GM19025 (cell line): ENCODE measurements around the gene SLC16A12.

Experiments
- ATAC-seq: cut with Tn5 transposase; IDR thresholded peaks from one replicate; pipeline ENCODE4 v1.9.1; 2021; ENCODE audit warnings: mild to moderate bottlenecking, low read depth, moderate library complexity; ENCODE audit not compliant: unreplicated experiment

The SLC16A12 gene

DNA sequence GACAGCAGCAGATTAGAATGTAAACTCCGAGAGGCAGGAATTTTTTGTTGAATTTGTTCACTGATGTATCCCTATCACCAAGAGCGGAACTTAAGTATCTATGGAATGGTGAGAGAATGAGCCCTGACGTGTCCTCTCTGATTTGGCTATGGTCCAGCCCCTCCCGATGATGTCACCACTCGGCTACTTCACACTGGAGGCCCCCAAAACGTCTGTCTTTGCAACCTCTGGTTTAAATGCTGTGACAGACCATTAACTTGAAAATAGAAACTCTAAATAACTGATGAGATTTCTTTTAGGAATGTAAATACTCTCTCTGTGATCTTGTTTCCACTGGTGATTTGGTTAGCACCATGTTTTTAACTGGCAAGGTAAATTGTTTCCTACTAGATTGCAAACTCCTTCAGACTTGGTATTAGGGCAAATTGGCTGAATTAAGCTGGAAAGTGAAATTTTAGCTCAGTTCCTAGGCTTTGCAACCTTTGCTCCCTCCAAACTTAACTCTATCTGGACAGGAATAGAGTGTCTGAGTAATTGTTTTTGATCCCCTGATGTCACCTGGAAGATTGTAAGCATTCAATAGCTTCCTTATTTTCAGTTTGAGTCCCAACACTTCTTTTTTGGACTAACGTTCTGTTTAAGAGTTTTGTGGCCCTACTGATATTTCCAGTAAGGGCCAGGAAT, 19.1 kb downstream of the SLC16A12 start:
- no peak for ATAC-seq

DNA sequence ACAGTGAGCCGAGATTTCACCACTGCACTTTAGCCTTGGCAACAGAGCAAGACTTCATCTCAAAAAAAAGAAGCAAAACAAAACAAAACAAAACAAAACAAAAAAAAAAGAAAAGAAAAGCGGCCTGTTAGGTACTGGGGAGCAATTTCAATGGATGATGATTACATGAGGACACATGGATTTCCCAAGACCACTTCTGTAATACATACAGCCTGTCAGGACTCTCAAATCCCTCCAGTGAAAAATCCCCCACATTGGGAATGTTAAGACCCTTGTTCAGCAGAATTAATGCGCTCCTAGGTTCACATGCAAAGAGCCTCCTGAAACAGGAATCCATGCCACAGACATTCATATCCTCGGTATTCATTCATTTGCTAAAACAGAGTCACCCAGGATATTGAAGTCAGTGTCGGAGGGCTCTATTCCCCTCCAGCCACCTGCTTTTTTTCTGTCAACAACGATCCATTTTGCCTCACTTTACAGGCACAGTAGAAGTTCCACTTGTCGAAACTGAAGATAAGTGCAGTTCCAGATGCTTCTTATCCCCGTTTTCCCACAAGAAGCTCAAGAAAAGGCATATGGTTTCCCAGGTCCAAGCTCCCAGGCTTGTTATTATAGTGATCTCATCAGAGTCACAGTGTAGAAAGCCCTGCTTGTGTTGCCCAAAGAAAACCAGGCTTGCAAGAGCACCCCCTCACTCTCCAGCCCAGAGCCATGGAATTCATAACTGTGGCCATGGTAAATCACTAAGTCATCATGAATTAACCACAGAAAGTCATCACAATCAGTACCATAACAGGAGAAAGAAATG, 20.2 kb downstream of the SLC16A12 start:
- no peak for ATAC-seq

DNA sequence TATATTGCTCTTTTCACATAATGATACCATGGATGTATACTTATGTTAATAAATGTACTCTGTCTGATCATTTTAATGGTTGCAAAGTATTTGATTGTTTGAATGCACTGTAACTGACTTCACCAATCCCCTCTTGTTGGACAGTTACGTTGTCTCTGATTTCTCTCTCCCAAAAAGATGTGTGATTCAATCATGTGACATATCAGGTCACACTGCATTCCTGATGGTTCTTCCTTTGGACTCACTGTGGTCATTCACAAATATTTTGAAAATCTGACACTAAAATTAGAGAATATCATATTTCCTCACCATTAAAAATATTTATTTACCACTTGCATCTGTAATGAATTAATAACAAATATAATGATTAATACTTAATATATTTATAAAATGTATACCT, 22.2 kb downstream of the SLC16A12 start:
- ATAC-seq = no peak

DNA sequence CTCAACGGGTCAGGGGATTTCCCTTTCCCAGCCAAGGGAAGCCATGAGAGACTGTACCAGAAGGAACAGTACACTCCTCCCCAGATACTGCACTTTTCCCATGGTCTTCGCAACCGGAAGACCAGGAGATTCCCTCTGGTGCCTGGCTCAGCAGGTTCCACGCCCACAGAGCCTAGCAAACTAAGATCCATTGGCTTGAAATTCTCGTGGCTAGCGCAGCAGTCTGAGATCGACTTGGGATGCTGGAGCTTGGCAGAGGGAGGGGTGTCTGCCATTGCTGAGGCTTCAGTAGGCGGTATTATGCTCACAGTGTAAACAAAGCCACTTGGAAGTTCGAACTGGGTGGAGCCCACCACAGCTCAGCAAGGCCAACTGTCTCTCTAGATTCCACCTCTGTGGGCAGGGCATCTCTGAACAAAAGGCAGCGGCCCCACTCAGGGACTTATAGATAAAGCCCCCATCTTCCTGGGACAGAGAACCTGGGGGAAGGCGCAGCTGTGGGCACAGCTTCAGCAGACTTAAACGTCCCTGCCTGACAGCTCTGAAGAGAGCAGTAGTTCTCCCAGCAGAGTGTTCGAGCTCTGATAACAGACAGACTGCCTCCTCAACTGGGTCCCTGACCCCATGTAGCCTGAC, 29.6 kb downstream of the SLC16A12 start:
- ATAC-seq = no peak

DNA sequence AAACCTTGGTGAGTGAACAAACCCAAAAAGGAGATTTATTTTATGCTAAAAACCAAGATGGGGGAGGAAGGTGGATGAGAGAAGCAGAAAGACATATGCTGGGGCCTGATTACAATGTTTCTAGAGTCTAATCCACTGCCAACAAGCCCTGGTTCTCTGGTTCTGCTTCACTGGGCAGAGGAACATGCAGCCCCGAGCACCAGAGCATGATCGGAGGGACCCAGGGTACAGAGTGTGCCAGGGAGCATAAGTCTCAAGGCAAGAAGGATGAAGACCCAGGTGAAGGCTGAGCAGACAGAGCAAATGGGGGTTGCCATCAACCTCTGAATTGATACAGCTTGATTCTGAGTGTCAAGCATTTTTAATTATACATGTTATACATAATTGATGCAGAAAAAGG, 30.7 kb downstream of the SLC16A12 start:
- no peak for ATAC-seq

DNA sequence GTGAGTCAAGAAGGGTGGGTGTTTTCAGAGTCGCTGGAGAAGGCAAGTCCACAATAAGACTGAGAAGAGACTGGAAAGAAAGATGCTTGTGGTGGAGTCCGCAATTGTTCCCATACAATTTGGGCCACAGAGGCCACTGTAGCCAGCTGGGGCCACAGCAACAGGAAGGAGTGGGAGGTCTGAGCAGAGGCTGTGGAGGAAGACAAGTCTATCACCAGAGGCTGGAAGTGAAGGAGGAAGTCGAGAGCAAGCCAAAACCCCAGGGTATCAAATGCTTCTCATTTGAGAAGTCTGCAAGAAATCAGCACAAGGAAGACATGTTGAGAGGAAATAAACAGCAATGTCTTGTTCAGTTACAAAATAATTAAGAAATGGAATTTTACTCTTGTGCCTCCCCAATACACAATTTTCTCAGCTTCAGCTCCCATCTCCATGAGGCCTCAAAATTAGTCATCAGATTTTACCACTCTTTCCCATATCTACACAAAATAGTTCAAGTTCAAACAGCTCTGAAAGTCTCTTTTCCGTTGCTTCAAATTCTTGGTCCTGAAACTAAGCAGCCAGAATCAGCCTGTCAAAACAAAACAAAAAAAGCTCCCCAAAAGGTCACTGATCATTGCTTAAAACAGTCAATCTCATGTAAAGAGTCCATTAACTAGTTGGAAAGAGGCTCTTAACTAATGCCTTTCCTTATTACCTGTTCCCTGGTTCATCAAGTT, 31.6 kb downstream of the SLC16A12 start:
- no peak for ATAC-seq

DNA sequence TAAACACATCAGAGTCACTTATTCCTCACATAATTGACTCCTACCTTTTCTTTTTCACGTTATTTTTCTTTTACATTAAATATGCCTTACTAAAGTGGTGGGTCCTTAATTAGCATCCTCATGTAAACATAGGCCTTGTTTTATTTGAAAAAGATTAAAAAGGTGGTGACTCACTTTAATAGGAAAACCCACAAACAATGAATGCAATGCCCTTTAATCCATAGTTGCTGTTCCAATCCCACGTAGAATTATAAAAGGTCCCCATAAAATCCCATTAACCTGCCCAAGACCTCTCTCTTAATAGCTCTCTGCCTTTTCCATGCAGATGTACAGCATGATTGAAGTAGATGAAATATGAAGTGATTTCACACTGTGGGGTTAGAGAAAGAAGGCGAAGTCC, 32.2 kb downstream of the SLC16A12 start:
- ATAC-seq = no peak

DNA sequence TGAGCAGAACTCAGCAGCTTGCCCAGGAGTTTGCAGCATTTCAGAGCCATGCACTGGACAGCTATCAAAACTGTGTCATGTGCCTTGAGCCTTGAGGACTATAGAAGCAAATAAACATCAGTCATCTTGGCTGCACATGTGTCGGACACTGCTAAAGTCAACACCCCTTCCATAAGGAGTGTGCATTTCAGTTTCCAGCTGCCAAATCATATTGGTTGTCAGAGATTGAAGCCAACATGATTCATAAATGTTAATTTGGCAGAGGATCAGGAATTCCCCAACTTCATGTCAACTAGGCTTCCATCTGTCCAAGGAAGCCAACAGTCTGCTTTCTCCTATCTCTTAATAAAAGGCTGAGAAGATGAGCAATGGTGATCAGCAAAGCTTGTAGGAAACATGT, 32.8 kb downstream of the SLC16A12 start:
- no peak for ATAC-seq

DNA sequence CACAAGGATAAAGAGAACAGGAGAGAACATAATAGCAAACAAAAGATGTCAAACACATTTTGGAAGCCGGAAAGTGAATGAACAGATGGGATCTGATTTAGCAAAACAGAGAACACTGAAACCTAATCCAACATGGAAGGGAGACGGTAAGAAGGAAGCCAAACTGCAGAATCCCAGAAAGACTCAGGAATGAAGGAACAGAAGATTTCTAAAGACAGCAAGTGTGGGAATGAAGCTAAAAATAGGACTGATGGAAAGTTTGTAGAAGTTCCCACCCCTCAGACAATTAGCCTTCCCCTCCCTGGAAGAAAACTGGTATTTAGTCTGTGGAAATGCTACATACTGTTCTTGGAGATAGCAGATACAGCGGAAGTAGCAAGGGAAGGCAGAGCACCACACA, 40.8 kb downstream of the SLC16A12 start:
- no peak for ATAC-seq

DNA sequence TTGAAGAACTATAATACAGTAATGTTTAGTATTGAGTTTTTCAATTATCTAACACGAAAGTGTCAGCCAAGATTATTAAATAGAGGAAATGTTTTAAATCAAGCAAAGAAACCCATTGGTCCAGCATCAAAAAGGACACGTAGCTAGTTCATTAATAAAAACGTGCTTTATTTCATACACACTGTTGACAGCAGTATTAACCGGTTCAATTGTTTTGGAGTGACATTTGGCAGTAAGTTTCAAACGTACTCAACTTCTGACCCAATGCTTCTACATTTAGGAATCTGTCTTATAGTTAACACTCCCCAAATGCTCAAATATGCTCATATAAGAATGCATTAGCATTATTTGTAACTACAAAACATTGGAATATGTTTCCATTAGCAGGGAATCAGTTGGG, 41.3 kb downstream of the SLC16A12 start:
- ATAC-seq = no peak

DNA sequence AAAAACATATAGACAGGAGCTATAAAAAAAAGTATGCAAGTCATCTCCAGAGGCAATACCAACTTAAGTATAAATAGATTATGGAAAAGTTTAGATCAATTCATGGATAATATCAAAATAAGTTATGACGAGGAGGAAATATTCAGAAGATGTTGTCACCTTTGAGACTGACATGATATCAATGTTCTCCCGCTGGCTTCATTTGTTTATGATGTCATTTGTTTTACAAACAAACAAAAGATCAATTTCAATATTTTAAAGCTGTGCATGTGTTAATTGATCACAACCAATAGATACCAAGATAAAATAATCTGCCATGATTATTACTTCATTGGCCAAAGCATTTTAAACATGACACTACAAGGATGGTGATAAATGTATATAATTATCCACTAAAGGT, 43.5 kb downstream of the SLC16A12 start:
- ATAC-seq = no peak

DNA sequence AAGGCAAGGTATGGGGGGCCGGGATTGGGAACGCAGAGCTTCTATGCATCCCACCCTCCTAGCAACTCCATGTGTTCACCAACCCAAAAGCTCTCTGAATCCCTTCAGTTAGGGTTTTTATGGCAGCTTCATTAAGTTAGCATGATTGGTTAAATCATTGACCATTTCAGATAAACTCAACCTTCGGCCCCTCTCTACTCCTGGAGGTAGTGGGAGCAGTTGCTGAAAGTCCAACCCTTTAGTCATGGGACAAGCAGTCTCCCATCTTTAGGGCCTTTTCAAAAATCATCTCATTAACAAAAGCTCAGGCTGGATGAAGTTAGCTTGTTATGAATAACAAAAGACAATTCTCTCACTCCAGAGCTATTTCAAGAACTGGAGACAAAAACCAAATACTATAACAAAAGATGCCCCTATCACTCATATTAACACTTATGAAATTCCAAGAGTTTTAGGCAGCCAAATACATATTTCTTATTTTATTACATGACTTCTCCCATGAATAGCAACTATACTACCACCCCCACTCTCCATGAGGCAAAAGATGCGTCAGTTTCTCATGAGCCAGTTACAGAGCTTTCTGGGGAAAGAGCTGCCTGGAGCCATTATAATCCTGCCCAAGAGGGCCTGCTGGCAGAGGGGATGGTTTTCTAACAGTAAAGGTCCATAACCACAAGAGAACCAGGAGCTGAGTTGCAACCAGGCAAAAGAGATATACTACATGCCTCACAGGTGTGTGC, 44.6 kb downstream of the SLC16A12 start:
- ATAC-seq = no peak

DNA sequence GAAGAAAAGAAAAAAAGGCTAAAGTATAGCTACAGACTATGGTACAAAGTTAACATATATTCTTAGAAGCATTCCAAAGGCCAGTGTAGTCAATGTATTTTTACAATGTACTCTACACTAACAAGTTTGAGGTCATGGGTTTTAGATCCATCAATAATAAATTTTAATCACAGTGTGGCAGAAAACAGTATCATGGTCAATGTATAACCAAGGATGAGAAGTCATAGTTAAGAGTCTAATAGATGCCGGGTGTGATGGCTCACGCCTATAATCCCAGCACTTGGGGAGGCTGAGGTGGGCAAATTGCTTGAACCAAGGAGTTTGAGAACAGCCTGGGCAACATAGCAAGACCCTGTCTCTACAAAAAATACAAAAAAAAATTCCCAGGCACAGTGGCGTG, 53.1 kb downstream of the SLC16A12 start:
- ATAC-seq = no peak

DNA sequence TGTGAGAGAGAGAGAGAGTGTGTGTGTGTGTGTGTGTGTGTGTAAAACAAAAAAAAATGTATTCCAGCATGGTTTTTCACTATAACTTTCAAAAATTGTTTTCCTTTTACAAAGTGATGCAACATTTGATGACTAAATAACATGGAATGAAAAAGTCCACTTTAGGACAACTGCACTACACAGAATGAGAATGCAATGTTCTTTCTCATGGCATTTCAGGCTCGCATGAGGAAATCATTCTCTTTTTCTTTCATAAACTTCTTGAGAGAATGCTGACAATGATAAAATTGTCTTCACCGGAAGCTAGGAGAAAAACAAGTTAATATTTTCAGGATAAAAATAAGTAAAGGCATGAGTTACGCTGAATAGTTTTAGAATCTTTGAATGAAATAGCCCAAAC, 53.7 kb downstream of the SLC16A12 start:
- no peak for ATAC-seq

DNA sequence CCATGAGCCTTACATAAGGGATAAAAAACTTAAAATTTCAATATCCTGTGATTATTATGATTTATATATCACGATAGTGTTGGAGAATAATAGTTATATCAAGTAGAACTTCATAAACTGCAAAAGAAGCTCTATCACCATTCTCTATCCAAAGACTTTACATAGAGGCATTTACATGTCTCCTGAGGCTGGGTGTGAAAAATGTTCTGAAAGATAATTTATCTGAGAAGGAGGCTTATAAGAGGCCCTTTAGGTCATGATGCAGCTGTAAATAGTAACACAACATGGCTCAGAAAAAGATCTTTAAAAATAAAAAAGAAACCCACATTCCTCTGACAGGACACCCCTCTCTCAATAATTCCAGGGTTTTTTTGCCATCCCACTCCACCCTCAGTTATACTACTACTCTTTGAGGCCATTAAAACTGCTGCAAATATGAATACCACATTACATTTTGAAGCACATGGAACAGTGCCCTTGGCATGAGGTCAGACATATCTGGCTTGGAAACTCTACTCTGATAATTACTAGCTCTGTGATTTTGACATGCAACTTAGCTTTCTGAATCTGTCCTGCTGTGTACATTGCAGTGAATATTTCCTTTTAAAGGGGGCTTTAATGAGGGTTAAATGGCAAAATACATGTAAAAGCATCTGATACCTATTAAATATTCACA, 55.5 kb downstream of the SLC16A12 start:
- no peak for ATAC-seq

DNA sequence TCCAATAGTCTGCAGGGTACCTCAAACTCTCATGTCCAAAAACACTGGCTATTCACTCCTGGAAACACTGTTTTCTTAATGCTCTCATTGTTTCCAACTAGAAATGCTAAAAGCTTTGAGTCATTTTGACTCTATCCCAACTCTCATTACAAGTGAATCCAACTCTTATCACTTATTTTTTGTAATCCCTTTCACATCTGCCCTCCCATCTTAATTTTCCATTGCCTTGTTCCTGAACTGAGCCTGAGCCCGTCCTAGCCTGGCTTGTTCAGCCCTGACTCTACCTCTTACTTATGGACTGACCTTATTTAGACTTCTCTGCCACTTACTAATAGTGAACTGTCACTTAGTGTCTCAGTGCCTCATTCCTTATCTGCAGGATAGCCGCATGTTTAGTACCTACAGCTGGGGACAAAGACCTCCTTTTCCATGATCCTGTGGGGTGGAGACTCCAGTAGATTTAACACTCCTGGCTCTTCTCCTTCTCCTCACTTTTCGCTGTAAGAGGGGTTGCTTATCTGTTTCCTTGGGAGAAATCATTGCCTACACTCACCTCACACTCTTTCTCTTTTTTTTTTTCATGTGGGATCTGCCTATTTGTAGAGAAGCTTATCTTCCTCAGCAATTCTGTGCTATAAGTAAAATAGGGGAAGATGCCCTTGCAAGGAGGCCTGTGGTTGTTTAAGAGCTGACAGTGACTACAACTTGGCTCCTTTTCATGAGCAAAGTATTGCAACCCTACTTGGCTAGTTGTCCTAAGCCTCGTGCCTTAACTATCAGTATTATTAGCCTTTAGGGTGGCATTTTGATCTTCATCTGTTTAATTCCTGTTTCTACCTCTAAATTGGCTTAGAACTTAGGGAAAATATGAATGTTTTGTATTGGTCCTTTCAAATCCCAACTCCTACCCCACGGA, 56.4 kb downstream of the SLC16A12 start:
- ATAC-seq = no peak

DNA sequence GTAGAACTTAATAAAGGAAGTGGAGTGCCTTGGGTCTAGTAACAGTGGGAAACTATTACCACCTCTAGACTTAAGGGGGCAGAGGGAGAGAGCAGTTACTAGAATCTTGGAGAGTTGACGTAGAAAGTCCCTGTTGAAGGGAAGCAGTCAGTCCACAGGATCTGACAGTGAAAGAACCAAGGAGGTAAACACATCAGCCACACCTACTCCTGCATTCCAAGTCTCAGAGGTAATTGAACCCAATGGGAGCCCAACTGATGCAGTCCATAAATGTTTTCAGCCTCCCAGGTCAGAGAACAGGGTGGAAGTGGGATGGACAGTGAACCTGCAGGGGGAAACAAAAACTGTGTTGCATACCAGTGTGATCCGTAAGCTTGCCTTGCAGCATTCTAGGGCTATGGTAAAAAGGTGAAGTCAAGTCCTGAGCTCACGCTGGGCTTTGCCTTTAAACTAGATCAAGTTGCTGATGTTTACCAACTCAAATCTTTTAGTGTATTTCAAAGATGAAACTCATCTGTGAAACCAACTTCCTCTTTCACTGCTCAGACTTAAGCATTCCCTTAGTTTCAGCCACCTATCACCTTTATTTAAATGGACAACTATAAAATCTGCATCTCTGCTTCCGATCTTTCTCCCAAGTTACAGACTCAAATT, 57.2 kb downstream of the SLC16A12 start:
- no peak for ATAC-seq

DNA sequence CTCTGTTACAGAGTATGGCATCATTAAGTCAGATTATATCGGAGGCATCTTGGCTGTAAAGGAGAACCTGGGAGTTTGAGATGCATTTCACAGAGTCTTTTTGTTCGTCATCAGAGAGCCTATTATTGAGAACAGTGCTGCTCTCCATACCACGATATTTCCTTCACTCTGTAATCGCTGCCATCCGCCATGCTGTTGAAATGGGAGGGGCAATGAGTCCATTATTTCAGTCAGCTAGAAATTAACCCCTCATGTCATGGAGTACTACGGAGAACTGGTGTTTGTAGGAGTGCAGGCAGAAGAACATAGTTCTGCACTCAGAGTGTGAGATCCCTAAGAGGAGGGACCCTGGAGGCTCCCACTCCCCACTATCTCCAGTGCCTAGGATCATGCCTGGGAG, 59.2 kb downstream of the SLC16A12 start:
- no peak for ATAC-seq
